CMK (cell line): ENCODE data around the gene ZSCAN31.
"Not testable (repeated sequence)": the region's sequence is repeated elsewhere in the genome, so short reads cannot be mapped to it uniquely, and the experiment has no call there.

ENCODE experiments used
- DNase-seq: peaks from one replicate; pipeline ENCODE4 v3.0.0-alpha.2; 2010; ENCODE audit warnings: low read depth

ZSCAN31 gene

GRCh38 chr6:28335564-28336283, at the start of gene ZSCAN31:
ZSCAN31 (minus strand) TSS chr6:28336148; CDS start chr6:28329683, 6,465 bp downstream.
- peak; percentile 88 for DNase-seq

- no peak for DNase-seq
Measured at GRCh38 chr6:28384143-28384533, 48.2 kb upstream of the ZSCAN31 start.

- no peak for DNase-seq
Measured at GRCh38 chr6:28383235-28384142, 47.5 kb upstream of the ZSCAN31 start.

GRCh38 chr6:28380381-28380780, 44.4 kb upstream of the ZSCAN31 start:
- DNase-seq: no peak

DNA sequence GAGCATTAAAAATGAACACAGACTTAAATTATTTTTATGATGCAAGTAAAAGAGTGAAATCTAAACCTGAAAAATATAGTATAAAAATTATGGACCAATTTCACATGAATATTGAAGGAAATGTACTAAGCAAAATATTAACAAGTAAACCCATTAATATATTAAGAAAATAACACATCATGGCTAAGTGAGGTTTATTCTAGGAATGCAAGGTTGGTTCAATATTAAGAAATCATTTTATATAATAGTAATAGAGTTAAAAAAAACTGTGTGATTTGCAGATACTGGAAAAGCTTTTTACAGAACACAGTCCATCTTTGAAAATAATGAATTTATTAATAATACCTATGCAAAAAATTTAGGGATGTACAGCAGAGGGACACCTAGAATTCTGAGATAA, 42.7 kb upstream of the ZSCAN31 start:
- no peak for DNase-seq

DNA sequence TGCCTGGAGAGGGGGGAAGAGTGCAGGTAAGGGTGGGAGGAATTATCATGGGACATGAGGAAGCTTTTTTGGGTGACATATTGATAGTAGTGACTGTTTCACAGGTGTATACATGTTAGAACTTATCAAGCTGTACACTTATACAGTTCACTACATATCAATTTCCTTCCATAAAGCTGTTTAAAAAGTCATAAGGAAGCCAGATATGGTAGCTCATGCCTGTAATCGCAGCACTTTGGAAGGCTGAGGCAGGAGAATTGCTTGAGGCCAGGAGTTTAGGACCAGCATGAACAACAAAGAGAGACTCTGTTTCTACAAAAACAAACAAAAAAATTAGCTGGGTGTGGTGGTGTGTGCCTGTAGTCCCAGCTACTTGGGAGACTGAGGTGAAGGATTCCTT, 41.9 kb upstream of the ZSCAN31 start:
- DNase-seq: no peak

- DNase-seq: no peak
Measured at GRCh38 chr6:28373925-28374324, 38.0 kb upstream of the ZSCAN31 start.

DNA sequence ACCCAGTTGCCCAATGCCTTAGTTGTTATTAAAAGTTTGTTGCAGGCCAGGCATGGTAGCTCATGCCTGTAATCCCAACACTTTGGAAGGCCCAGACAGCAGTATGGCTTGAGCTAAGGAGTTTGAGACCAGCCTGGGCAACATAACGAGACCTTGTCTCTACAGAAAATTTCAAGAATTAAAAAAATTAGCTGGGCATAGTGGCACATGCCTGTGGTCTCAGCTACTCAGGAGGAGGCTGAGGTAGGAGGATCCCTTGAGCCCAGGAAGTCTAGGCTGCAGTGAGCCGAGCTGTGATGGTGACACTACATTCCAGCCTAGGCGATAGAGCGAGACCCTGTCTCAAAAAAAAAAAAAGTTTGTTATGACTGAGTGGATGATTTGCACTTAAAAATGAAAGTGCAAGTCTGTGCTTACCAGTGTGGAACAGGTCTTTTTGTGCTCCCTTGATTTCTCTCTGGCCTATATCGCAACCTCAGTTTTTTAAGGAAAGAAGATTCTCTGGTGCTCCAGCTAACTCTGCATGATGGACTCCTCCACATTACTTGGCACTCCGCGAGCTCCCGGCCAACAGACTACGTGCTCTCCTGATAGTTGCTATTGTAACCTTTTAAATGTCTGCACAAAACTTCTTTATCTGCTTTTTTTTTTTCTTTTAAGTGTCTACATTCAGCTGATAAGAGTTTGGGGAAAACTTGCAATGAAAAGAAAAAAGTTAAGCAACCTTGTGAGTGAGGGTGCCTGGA, 35.9 kb upstream of the ZSCAN31 start:
- no peak for DNase-seq

DNA sequence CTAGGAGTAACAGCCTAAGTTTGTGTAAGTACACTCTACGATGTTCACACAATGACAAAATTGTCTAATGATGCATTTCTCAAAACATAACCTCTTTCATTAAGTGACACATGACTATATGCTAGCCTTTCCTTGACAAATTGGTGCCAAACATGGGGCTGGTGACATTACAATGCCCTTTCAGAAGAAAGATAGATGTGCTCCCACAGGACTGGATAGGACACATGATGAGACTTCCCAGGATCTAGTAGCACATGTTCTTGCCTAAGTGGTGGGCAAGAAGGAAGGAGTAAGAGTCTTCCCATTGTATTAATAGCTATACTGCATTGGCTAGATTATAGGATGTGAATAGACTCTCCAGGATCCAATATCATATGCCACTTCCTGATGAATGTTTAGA, 35.3 kb upstream of the ZSCAN31 start:
- no peak for DNase-seq

- DNase-seq: no peak
Measured at GRCh38 chr6:28370440-28370839, 34.5 kb upstream of the ZSCAN31 start.

GRCh38 chr6:28369463-28369862, 33.5 kb upstream of the ZSCAN31 start:
- no peak for DNase-seq

- DNase-seq: no peak
Measured at GRCh38 chr6:28368522-28368921, 32.6 kb upstream of the ZSCAN31 start.

DNA sequence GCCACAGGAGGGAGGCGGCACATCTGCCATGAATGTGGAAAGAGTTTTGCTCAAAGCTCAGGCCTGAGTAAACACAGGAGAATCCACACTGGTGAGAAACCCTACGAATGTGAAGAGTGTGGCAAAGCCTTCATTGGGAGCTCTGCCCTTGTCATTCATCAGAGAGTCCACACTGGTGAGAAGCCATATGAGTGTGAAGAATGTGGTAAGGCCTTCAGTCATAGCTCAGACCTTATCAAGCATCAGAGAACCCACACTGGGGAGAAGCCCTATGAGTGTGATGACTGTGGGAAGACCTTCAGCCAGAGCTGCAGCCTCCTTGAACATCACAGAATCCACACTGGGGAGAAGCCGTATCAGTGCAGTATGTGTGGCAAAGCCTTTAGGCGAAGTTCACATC, 29.6 kb upstream of the ZSCAN31 start:
- DNase-seq: not testable (repeated sequence)

- no peak for DNase-seq
Measured at GRCh38 chr6:28360961-28361360, 25.0 kb upstream of the ZSCAN31 start.

DNA sequence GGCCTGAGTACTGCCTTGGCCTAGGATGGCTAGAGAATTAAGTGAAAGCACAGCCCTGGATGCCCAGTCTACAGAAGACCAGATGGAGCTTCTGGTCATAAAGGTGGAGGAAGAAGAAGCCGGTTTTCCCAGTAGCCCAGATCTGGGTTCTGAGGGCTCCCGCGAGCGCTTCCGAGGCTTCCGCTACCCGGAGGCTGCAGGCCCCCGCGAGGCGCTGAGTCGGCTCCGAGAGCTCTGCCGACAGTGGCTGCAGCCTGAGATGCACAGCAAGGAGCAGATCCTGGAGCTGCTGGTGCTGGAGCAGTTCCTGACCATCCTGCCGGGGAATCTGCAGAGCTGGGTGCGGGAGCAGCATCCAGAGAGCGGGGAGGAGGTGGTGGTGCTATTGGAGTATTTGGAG, 23.6 kb upstream of the ZSCAN31 start:
- DNase-seq: not testable (repeated sequence)

DNA sequence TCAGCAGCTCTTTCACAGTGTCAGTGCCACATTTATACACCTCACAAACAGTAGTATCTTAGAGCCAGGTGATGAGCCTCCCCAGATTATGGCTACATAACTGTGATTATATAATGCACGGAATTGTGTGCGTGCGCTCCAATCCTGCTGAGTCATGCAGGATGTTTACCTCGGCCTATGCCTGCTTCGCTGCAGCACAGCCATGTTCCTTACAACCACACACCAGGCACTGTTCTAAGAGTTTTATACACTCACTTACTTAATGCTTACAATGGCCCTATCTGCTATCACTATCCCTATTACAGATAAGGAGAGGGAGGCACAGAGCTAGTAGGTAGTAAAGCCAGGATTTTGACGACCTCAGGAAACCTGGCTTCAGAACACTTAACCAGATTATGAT, 21.1 kb upstream of the ZSCAN31 start:
- DNase-seq: no peak

DNA sequence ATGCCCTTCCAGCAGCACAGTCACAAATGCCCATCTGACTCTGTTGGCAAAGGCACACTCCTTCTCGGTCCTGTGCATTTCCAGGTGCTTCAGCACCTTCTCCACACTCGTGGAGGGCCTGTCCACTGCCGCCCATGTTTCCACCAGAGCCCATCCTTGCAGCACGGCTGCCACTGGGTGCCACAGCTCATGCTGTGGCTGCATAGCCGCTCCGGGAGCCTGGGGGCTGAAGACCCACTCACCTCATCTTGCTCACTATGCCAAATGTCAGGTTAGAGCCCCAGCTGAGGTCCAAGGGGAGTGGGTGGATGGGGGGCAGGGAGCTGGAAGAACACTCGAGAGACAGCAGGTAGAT, 20.7 kb upstream of the ZSCAN31 start:
- no peak for DNase-seq

GRCh38 chr6:28355743-28356665, 20.1 kb upstream of the ZSCAN31 start:
- DNase-seq: peak; percentile 48

- DNase-seq: no peak
Measured at GRCh38 chr6:28354688-28355554, 19.0 kb upstream of the ZSCAN31 start.

DNA sequence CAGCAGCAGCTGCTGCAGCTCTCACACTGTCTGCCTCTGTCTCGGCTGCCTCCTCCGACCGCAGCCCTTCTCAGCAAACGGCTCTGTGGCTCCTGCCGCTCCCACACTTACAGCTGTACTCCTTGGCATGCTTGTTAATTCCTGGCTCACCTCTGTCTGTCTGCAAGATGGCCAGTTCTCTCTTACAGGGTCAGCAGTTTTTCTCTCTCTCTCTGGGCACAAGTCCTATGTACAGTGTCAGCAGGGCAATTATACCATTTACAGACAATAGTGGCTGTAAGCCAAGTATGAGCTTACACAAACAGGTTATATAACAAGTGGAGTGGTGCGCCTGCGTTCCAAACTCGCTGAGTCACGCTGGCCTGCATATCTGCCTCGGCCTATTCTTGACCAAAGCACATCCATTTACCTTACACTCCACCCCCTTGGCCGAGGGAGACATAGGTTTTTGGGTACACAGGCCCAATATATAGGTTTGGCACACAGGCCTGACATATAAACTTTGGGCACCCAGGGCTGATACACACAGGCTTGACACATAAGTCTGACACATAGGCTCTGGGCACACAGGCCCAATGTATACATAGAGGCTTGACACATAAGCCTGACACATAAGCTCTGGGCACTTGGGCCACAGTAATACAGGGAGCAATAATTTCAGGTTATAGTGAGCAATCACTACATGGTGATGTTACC, 18.2 kb upstream of the ZSCAN31 start:
- no peak for DNase-seq
